Measurements from ENCODE around the gene TECPR2.
"Not testable (repeated sequence)": the region's sequence is repeated elsewhere in the genome, so short reads cannot be mapped to it uniquely, and the experiment has no call there.

The TECPR2 gene, protein sequence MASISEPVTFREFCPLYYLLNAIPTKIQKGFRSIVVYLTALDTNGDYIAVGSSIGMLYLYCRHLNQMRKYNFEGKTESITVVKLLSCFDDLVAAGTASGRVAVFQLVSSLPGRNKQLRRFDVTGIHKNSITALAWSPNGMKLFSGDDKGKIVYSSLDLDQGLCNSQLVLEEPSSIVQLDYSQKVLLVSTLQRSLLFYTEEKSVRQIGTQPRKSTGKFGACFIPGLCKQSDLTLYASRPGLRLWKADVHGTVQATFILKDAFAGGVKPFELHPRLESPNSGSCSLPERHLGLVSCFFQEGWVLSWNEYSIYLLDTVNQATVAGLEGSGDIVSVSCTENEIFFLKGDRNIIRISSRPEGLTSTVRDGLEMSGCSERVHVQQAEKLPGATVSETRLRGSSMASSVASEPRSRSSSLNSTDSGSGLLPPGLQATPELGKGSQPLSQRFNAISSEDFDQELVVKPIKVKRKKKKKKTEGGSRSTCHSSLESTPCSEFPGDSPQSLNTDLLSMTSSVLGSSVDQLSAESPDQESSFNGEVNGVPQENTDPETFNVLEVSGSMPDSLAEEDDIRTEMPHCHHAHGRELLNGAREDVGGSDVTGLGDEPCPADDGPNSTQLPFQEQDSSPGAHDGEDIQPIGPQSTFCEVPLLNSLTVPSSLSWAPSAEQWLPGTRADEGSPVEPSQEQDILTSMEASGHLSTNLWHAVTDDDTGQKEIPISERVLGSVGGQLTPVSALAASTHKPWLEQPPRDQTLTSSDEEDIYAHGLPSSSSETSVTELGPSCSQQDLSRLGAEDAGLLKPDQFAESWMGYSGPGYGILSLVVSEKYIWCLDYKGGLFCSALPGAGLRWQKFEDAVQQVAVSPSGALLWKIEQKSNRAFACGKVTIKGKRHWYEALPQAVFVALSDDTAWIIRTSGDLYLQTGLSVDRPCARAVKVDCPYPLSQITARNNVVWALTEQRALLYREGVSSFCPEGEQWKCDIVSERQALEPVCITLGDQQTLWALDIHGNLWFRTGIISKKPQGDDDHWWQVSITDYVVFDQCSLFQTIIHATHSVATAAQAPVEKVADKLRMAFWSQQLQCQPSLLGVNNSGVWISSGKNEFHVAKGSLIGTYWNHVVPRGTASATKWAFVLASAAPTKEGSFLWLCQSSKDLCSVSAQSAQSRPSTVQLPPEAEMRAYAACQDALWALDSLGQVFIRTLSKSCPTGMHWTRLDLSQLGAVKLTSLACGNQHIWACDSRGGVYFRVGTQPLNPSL (N-terminal part only)

DNA sequence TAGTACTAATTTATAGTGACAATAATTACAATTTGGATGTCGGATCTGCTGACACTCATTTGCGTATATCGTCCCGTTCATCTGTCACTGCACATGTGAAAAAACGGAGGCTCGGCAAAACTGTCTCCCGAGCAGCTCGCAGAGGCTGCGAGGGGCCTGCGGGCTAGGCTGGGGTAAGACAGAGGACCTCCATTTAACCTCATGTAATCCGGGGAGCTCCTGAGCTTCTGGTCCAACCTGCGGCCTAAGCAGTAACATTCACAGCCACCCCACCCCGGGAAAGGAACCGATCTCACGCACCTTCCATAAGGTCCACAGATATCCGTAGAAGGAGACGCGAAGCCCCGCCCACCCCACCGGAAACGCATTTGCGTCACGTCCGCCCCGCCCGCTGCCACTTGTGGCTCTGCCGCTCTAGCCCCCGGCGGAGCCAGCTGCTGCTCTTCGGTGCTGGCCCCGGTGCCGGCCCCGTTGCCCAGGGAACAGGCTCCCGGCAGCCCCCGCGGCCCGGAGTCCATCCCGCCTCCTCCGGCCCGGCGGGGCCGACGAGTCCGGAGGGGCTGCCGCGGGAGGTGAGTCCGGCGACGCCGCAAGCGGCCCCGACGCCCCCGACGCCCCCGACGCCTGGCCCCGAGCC, at the start of gene TECPR2, which contains the start of gene CINP:
TSS of gene TECPR2 (plus strand) at position 397 of the 637 bp plus-strand sequence. CDS start 13,781 bp downstream, outside the sequence.
TSS of gene CINP (minus strand) at position 346 of the 637 bp plus-strand sequence. CDS start at position 307, 39 bp downstream.
- peak; percentile 91 for DNase-seq (ENCODE audit: low spot score)

DNA sequence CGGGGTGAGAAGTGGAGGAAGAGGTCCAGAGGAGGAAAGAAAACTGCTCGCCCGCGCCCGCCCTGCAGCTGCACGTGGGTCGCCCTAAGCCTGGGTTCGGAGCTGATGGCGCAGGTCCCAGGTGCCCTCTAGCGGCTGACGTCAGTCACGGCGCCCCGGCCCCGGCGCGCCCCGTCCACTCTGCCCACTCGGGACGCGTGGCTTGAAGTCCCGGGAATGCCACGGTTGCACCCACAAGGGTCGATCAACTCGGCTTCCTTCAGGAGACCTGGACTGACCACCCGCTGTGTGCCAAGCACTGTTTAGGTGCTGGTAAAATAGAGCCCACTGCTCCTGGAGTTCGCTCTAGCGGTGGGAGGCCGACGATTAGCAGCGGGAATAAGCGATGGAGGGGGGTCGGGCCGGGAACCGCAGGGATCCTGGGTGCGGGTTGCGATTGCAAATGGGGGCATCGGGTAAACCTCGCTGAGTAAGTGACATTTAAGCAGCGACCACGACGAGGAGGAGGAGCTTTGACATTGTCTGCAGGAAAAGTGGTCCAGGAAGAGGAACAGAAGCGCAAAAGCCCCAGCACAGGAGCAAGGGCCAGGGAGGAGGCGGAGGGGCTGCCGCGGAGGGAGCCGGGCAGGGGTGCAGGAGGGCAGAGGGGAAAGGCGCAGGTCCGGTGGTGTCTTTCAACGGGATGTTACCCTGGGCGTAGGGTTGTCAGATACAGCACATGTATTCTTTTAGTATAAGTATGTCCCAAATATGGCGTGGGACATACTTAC, 48.3 kb upstream of the TECPR2 start:
- peak; percentile 80 for DNase-seq (ENCODE audit: low spot score)

DNA sequence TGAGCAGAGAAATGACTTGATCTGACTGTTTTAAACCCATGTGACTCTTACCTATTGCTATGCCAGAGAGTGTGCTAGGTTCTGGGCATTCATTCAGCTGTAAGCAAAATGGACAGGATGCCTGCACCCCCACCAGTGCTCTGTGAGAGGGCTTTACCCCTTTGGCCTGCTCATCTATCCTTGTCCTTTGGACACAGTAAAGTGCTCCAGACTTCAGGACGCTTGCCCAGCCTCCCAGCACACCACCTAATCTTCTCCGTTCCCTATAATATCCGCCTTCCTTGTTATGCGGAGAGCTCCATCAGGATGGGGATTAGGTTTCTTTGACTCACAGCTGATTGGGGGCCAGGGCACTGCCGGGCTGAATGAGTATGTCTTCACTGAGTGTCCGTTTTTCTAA, 47.6 kb upstream of the TECPR2 start:
- no peak for DNase-seq (ENCODE audit: low spot score)

DNA sequence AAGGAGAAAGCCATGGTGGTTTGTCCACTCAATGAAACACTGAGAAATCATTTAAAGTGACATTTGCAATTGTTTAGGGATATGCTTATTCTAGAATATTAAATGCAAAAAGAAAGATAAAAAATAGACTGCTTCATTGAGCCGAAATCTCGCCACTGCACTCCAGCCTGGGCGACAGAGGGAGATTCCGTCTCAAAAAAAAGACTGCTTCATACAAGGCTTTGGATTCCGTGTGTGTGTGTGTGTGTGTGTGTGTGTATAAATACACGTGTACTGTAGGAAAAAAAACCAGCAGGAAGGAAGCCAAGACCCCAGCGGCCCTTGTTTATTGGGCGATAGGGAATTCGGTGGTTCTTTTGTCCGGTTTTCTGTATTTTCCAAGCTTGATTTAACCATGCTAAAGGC, 46.4 kb upstream of the TECPR2 start:
- no peak for DNase-seq (ENCODE audit: low spot score)

DNA sequence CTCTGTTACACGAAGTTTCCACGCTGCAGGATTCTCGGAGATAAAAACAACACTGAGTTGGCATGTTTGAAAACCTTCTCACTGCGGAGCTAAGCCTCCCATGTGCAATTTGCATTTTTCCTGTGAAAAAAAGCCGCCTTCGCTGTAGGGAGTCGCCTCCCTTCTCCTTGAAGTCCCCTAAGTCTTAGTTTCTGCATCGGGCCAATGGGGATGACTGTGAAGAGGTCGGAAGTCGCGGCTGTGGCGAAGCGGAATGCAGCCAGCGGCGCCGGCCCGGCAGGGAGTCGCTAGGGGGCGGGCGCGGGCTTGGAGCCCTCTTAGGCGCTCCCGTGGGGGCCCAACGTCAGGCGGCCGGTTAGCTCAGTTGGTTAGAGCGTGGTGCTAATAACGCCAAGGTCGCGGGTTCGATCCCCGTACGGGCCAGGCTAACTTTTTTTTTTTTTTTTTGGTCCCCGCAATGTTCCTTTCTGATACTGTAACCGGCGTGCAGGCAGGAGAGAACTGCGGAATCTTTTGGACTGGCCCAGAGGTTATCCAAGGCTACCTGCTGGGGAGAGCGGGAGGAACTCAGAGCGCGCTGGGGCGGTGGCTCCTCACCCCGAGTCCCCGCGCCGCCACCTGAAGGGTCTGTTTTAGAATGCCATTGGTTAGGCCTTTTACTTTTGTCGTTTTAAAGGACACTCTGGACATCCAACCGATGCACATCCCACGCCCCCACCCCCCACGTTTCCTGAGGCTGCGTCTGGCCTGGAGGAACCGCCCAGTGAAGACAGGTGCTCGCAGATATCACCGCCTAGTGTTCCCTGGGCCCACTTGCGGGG, 45.8 kb upstream of the TECPR2 start:
- peak; percentile 78 for DNase-seq (ENCODE audit: low spot score)

DNA sequence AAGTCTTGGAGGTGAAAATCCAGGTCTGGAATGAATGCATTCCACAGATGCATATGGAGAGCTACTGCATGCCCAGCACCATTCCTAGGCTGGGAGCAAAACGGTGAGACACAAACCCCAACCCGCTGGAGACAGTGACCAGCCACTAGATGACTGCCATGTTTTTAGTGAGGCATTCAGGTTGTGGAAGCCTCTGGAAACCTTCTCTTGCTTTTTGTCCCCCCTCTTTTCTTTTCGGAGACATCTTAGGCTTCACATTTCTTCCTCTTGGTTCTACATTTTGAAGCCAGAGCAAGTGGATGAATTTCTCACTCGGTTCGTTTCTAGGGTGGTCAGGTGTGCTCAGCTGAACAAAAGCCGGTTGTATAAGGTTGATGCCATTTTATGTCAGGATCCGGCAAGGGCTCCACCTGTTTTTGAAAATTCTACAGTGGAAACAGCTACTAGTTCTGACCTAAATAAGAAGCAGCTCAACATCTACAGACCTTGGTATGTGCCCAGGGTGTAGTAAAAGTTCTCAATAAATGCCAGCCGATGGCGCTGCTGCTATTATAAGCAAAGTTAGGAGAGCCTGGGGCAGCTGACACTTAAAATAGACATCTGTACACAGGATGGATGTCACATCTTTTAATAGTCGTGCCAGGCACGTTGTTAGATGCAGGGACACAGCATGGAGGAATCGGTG, 45.0 kb upstream of the TECPR2 start:
- DNase-seq (ENCODE audit: low spot score), result peak; percentile 42

DNA sequence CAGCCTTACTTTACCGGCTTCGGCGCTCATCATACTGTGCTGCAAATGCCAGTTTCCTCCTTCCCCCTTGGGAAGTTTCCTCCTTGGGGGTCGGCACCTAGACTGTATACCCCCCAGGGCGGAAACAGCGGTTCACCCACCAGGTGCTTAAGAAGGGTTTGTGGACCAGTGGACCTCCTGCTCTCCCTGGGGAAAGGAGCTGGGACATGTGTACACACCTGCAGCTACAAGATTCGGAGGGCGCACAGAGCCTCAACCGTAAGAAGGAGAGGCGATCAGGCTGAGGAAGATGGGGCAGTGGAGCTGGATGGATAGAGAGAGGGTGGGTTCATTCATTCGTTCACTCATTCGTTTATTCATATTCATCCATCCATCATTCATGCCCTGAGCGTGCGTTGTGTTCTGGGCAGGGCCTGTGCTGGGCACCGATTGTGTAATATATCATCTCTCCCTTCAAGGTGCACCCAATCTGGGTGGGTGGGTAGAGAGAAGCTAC, 43.9 kb upstream of the TECPR2 start:
- DNase-seq (ENCODE audit: low spot score), result no peak

DNA sequence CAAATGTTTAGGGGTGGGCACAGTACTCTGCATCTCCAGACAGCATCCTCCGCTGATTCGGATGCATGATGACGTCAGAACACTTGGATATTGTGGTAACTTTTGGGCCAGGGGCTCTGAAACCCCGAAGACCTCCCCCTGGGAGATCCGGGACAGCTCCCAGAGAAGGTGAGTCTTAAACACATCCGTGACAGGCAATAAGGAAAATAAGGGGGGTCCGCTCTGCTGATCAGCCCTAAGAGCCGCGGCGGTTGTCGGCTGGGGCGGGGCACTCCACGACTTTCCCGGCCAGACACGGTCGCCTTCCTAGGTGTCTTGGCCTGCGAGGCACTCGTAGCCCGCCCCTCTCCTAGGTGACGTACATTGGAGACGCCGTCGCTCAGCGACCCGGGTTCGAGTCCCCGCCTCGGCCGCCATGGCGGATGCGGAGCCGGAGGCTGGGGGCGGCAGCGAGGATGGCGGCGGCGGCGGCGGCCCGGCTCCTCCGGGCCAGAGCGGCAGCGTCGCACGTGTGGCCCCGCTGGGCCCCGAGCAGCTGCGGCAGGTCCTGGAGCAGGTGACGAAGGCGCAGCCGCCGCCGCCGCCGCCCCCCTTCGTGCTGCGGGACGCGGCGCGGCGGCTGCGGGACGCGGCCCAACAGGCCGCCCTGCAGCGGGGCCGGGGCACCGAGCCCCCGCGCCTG, 43.2 kb upstream of the TECPR2 start, which contains the start of gene ZNF839:
TSS of gene ZNF839 (plus strand) at position 396 of the 682 bp plus-strand sequence. CDS start at position 416, 20 bp downstream.
- DNase-seq (ENCODE audit: low spot score), result peak; percentile 85

DNA sequence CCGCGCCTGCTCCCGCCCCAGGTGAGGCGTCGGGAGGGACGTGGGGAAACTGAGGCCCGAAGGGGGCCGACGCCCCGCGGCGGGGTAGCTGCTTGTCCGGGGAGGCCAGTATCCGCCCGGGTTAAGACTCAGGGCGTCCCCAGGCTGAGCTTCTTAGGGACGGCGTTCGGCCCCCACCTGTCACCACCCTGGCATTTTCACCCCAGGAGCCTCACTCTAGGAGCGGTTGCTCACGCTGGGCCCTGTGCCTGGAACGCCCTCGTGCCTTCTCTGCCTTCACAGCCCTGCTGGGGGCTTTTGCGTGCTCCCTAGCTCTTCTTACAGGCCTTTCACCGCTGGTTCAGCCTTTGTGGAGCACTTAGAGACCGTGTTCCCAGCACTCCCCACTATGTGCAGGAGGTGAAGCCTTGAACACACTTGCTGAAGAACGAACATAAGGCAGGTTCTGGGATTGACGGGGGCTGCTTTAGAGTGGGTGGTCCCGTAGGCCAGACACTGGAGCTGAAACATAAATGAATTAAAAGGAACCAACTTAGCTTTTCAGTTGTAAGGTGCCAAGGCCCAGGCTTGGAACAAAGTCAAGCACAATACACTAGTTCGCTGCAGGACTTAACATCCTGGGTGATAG, 42.6 kb upstream of the TECPR2 start:
- peak; percentile 30 for DNase-seq (ENCODE audit: low spot score)

DNA sequence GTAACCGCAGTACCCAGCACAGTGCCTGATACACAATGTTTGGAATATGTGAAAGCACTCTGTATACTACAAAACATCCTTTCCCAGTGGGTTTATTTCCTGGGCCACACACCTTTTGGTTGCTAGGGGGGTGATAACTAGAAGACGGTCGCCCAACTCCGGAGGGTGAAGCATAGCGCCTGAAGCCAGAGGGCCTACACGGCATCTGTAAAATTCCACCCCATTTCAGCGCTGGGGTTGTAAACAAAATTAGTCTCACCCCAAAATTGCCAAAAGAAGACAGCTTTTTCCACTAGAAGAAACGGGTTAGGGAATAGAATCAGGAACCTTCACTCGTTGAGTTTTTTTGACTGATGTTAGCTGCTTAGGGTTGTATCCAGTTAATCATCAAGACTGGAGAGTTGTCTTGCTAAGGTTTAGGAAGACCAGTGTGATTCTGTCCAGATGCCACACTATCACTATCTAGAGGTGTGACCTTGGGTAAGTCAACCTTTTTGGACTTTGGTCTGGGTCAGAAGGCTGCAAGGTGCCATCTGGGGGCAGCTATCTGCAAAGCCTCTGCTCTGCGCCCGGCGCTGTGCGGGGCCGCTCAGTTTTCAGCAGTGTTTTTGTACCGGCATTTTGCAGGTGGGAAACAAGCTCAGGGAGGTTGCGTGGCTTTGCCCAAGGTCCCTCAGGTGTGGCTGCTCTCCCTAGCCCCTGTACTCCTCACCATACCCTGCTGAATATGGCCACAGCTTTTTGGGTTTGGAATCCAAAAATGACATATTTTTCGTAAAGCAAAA, 41.9 kb upstream of the TECPR2 start:
- DNase-seq (ENCODE audit: low spot score), result peak; percentile 31

DNA sequence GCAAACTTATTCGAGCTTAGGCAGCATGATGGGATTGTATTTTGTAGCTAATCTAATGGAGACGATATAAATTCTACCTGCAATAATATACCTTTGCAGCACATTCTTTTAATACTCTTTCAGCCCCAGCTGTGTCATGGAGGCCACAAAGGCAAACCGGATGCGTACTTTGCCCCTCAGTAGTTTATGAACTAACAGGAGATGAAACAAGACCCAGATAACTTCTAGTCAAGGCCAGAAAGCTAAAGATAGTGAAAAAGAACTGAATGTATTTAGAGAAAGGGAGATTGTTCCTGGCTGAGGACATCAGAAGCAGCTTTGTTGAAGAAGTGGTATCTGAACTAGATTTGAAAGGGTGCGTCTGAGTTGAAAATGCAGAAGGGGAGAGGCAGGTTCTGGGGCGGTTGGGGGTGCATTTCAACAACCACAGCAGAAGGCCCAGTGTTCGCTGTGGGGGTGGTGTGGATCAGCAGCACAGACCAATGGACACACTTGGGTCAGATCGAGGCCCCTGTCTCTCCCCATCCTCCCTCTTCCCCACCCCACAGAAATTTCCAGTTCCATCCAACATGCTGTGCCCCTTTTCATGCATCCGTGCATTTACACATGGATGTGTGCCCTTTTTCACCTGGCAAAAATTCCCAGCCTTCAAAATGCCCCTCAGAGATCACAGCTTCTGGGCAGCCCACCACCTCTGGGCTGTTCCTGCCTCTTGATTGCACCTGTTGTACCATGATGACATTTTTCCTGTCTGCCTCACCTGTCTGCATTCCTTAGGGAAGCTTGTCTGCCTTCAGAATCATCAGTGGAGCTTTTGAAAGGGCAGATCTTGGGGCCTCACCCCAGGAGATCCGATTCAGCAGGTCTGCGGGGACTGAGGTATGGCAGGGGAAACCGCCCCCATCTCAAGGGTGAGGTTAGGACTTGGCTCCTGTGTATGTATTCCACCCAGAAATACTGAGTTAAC, 41.0 kb upstream of the TECPR2 start:
- DNase-seq (ENCODE audit: low spot score), result peak; percentile 54

DNA sequence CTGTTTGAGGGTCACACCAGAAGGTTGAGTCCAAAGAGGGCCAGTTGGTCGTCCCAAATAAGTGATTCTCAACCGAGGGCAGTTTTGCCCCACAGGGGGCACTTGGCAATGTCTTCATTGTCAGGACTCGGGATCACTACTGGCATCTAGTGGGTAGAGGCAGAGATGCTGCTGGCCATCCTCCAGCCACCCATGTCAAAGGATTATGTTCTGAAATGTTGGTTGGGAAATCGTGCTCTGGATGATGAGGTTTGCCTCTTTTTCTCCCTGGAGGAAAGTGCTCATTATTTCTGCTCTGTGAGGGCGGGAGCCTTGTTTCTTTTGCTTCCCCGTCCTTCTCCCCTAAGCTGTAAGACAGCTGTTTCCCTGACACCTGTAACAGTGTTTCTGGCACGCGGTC, 39.6 kb upstream of the TECPR2 start:
- peak; percentile 39 for DNase-seq (ENCODE audit: low spot score)

DNA sequence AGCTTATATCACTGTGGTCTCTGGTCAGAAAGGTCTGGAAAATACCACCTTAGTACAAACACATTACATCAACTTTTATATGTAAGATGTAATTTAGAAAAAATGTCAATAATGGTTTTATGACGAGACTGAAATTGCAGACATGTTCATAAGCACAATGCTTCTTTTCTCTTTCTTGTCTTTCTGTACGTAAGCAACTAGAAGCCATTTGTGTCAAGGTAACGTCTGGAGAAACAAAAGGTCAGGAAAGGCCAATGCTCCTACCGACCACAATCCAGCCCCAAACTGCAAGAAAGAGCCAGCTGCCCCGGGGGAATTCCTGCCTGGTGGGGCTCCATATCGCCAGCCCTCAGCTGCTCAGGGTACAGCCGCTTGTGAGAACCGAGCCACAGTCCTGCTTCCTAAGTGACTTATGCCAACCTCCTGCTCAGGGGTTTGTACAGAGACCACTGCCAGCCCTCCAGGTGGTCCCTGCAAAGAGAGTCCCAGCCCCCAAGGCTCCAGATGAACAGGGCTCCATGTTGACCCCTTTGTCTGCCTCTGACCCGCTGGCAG, 36.9 kb upstream of the TECPR2 start:
- DNase-seq (ENCODE audit: low spot score), result no peak

DNA sequence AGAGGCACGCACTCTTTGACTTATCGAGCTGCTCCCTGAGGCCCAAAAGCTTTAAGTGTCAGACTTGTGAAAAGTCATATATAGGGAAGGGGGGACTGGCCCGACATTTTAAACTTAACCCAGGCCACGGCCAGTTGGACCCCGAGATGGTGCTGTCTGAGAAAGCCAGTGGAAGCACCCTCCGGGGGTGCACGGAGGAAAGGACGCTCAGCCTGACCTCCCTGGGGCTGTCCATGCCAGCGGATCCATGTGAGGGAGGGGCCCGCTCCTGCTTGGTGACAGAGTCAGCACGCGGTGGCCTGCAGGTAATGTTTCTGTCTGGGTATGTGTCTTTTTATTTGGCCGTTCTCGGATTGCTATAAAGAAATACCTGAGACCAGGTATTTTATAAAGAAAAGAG, 36.2 kb upstream of the TECPR2 start:
- DNase-seq (ENCODE audit: low spot score), result no peak

DNA sequence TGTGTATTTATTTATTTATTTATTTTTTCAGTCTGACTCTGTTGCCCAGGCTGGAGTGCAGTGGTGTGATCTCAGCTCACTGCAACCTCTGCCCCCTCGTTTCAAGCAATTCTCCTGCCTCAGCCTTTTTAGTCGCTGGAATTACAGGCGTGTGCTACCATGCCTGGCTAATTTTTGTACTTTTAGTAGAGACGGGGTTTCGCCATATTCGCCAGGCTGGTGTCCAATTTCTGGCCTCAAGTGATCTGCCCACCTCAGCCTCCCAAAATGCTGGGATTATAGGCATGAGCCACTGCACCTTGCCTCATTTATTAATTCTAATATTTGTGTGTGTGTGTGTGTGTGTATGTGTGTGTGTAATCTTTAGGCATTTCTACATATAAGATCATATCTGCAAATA, 33.4 kb upstream of the TECPR2 start:
- not testable (repeated sequence) for DNase-seq (ENCODE audit: low spot score)

DNA sequence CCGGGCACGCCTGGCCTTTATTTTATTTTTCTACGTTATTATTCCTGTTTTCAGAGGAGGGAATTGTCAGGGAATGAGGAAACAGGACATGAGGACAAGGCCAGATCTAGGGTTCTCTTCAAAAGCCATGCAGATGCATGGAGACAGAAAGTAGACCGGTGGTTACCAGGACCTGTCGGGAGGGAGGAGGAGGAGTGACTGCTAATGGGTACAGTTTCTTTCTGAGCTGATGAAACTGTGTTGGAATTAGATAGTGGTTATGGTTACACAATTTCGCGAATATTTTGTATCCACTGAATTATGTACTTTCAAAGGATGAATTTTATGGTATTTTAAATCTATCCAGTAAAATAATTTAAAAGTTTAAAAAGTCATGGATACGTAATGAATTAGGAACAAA, 31.9 kb upstream of the TECPR2 start:
- DNase-seq (ENCODE audit: low spot score), result no peak

Data from HuH-7 (cell line).